Mesangial cell (primary cell): ENCODE results near the gene R3HDML. TPM values are rescaled to one million over a fixed set of nuclear protein-coding genes. Genes with fewer than 3 reads are reported as not detected.

Experiments
- total RNA-seq: library from RNA; depleted of rRNA; stranded (reverse); fragments of >200 nt; gene quantifications from 2 replicates; pipeline ENCODE4 v1.2.3, GENCODE V29; 2015

Gene R3HDML, protein sequence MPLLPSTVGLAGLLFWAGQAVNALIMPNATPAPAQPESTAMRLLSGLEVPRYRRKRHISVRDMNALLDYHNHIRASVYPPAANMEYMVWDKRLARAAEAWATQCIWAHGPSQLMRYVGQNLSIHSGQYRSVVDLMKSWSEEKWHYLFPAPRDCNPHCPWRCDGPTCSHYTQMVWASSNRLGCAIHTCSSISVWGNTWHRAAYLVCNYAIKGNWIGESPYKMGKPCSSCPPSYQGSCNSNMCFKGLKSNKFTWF
- not detected in 2 replicates for total RNA-seq

DNA sequence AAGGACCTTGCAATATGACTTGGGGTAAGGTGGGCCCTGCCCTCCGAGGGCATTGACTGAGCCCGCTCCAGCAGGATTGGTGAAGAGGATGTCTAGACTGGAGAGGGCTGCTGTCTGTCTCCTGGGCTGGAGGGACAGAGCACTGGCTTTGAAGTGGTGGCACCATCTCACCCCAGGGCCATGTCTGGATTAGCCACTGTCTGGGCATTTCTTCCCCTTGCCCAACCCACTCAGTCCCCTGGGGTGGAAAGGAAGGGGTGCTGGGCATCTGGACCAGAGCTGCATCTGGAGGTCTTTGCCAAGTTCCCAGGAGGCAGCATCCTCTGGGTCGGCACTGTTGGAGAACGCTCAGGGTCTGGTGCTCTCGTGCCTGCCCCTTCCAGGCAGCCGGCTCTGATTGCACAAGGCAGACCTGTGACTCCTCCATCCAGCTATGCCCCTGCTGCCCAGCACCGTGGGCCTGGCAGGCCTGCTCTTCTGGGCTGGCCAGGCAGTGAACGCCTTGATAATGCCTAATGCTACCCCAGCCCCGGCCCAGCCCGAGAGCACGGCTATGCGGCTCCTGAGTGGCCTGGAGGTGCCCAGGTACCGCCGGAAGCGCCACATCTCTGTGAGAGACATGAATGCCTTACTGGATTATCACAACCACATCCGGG lies at the start of gene R3HDML:
R3HDML (plus strand) TSS at position 319 of the 656 bp plus-strand sequence; CDS start at position 434, 115 bp downstream.

DNA sequence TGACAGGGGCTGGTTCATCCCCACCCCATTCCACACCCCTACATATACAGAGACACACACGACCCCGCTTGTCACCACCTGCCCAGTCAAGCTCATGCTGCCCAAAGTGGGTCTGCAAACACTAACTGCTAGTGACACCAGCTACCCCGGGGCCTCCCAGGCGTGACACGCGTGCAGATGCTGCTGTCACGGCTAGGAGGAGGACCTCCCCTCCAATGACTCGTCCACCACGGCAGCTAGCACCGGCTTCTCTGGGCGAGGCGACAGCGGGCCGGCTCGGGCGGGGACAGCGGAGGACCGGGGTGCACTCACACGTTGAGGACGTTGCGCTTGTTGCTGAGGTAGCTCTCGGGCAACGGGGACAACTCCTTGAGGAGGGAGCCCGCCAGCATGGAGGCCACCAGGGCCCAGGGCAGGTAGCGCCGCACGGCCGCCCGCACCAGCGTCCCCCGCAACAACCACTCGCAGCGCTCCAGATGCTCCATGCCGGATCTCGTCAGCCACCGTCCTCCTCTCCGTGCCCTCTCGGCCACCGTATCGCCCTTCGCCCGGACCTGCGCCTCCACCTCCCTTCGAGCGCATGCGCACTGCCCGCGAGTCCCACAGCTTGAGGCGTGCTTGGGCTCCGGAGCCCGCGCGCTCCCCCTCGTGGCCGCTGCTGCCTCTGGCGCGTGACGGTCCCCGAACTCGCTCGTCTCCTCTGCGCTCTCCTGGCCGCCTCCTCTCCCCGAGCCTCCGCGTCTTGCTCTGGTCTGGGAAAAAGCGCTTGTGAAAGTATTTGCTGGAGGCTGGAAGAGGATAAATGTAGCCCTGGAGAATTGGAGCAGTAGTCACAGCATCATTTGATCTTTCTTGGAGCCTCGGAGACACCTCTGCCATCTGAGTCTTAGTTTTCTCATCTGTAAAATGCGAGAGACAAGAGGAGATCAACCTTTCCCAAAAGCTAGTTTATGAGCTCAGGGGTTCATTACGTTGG lies 25.9 kb upstream of the R3HDML start, which contains the start of gene FITM2:
FITM2 (minus strand) TSS at position 539 of the 976 bp plus-strand sequence; CDS start at position 485, 54 bp downstream.

DNA sequence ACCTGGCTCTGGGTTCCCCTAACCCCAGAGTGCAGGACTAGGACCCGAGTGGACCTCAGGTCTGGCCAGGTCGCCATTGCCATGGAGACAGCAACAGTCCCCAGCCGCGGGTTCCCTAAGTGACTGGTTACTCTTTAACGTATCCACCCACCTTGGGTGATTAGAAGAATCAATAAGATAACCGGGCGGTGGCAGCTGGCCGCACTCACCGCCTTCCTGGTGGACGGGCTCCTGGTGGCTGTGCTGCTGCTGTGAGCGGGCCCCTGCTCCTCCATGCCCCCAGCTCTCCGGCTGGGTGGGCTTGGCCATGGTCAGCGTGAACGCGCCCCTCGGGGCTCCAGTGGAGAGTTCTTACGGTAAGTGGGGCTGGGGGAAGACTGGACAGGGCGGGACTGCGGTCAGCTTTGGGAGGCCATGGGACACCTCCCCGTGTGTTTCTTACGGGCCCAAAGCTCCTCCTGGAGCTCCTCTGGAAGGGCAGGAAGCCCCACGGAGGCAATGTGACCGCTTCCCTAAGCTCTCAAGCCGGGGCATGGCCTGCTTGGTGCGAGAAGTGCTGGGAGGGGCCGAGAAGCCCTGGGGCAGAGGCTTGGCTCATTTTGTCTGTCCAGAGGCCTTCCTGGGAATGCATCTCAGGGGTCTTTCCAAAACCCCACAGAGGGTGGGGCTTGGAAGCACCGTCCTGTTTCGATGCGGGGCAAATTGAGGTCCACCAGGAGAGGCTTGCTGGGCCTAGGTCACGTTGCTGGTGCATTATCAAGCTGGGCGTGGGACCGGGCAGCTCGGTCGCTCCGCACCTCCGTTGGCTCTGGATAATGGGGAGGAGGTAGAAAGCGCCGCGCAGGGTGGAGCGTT lies 18.9 kb downstream of the R3HDML start, which contains the start of gene HNF4A:
HNF4A (plus strand) TSS at position 202 of the 855 bp plus-strand sequence; CDS start at position 308, 106 bp downstream.

Other genes with a start within 250 kb of the R3HDML start
- gene JPH2, start 149.9 kb upstream of the R3HDML start, total RNA-seq = 0.33 and 1.9 TPM in 2 replicates
- gene OSER1, start 126.3 kb upstream of the R3HDML start, total RNA-seq = 18.3 and 23.3 TPM in 2 replicates
- gene GDAP1L1, start 89.7 kb upstream of the R3HDML start, total RNA-seq = not detected in 2 replicates
- gene FITM2, start 25.8 kb upstream of the R3HDML start, total RNA-seq = 4.7 and 5.8 TPM in 2 replicates
- gene HNF4A, start 18.7 kb downstream of the R3HDML start, total RNA-seq = not detected in 2 replicates
- 7.0 and 12.1 TPM in 2 replicates for gene TTPAL, start 138.8 kb downstream of the R3HDML start, total RNA-seq
- 64.5 and 98.0 TPM in 2 replicates for gene SERINC3, start 185.0 kb downstream of the R3HDML start, total RNA-seq
- 36.3 and 52.0 TPM in 2 replicates for gene PKIG, start 245.5 kb downstream of the R3HDML start, total RNA-seq